Astrocyte (in vitro differentiated cells and primary cell): ENCODE measurements around the gene CLDN1. TPM values are rescaled to one million over a fixed set of nuclear protein-coding genes. Genes with fewer than 3 reads are reported as not detected.
A peak's percentile ranks its signal among the peaks of the same experiment; 100 is the strongest.

ENCODE experiments used
- DNase-seq: peaks from one replicate; pipeline ENCODE4 v3.0.0-alpha.2; 2010; ENCODE audit warnings: low read depth
- FAIRE-seq: peaks from 2 replicates; lab custom pipeline; 2011; peaks lifted over from hg19 to GRCh38; lab: Jason Lieb, UNC
- H2AFZ ChIP-seq: 2 replicates; pipeline ENCODE4 v1.6.0; 2012; ENCODE audit warnings: low read depth, low read length, inconsistent platforms
- H3K27ac ChIP-seq: 2 replicates; pipeline ENCODE4 v1.5.1; 2011; ENCODE audit warnings: low read depth, low read length, inconsistent platforms
- H3K27me3 ChIP-seq: 2 replicates; pipeline ENCODE4 v1.6.0; 2011; ENCODE audit warnings: low read length, inconsistent platforms; ENCODE audit not compliant: insufficient read depth
- H3K36me3 ChIP-seq: 2 replicates; pipeline ENCODE4 v1.5.1; 2011; ENCODE audit warnings: low read length, inconsistent platforms; ENCODE audit not compliant: insufficient read depth
- H3K4me1 ChIP-seq: 2 replicates; pipeline ENCODE4 v1.5.1; 2011; ENCODE audit warnings: low read length, inconsistent platforms; ENCODE audit not compliant: insufficient read depth
- H3K4me2 ChIP-seq: 2 replicates; pipeline ENCODE4 v1.6.0; 2012; ENCODE audit warnings: low read length, inconsistent platforms
- H3K4me3 ChIP-seq: 2 replicates; pipeline ENCODE4 v1.5.1; 2011; ENCODE audit warnings: low read depth, mild to moderate bottlenecking, low read length, inconsistent platforms; ENCODE audit not compliant: insufficient read depth
- H3K79me2 ChIP-seq: 2 replicates; pipeline ENCODE4 v1.6.0; 2012; ENCODE audit warnings: mild to moderate bottlenecking, low read length, inconsistent platforms; ENCODE audit not compliant: insufficient read depth
- H3K9ac ChIP-seq: 2 replicates; pipeline ENCODE4 v1.6.0; 2012; ENCODE audit warnings: mild to moderate bottlenecking, low read length, inconsistent platforms
- H3K9me3 ChIP-seq: 2 replicates; pipeline ENCODE4 v1.5.1; 2012; ENCODE audit warnings: low read depth, mild to moderate bottlenecking, low read length, inconsistent platforms; ENCODE audit not compliant: insufficient read depth
- H4K20me1 ChIP-seq: 2 replicates; pipeline ENCODE4 v1.6.0; 2012; ENCODE audit warnings: low read length, inconsistent platforms; ENCODE audit not compliant: insufficient read depth
- H3K27ac Mint-ChIP-seq: one replicate; pipeline ENCODE4 v1.8.0; 2021; ENCODE audit warnings: mild to moderate bottlenecking, mixed read lengths; ENCODE audit not compliant: unreplicated experiment
- H3K27me3 Mint-ChIP-seq: one replicate; pipeline ENCODE4 v1.8.0; 2021; ENCODE audit warnings: low read depth, mixed read lengths; ENCODE audit not compliant: unreplicated experiment
- H3K36me3 Mint-ChIP-seq: one replicate; pipeline ENCODE4 v1.8.0; 2021; ENCODE audit warnings: low read depth, mixed read lengths; ENCODE audit not compliant: unreplicated experiment
- H3K4me1 Mint-ChIP-seq: one replicate; pipeline ENCODE4 v1.8.0; 2021; ENCODE audit warnings: low read depth, mixed read lengths; ENCODE audit not compliant: unreplicated experiment
- H3K4me3 Mint-ChIP-seq: one replicate; pipeline ENCODE4 v1.8.0; 2021; ENCODE audit warnings: mild to moderate bottlenecking, moderate library complexity, mixed read lengths; ENCODE audit not compliant: unreplicated experiment
- H3K9me3 Mint-ChIP-seq: one replicate; pipeline ENCODE4 v1.8.0; 2021; ENCODE audit warnings: mild to moderate bottlenecking, mixed read lengths; ENCODE audit not compliant: unreplicated experiment
- EZH2 ChIP-seq: IDR thresholded peaks from 2 replicates; pipeline ENCODE4 v1.6.1; 2012; ENCODE audit warnings: mild to moderate bottlenecking, low read length, inconsistent platforms; ENCODE audit not compliant: insufficient read depth
- total RNA-seq: library from RNA; stranded (reverse); gene quantifications from 2 replicates; pipeline ENCODE4 v1.2.1, GENCODE V29; 2021
- TF ChIP-seq, protein P1 (sequence below): IDR thresholded peaks from 2 replicates; pipeline ENCODE4 v1.5.1; 2011; ENCODE audit warnings: low read depth, mild to moderate bottlenecking, inconsistent platforms, low read length, moderate library complexity; ENCODE audit not compliant: insufficient read depth

Gene CLDN1
- total RNA-seq, 1 donor from 2014 or later, result 35.6 TPM

DNA sequence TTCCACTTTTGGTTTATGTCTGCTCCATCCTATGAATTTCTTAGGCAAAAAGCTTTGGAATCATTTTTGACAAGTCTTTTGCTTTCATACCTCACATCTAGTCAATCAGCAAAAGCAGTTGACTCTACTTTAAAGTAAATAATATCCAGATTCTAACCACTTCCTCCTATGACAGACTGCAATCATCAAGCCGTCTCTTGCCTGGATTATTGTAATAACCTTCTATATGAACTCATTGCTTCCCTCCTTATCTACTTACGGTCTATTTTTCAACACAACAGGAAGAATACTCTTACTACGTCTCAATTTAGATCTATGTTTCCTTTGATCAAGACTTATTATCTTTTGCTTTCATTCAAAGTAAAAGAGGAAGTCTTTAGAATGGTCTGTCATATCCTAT, 20.7 kb downstream of the CLDN1 start:
- no peak overlapping the region for H3K4me3 ChIP-seq

DNA sequence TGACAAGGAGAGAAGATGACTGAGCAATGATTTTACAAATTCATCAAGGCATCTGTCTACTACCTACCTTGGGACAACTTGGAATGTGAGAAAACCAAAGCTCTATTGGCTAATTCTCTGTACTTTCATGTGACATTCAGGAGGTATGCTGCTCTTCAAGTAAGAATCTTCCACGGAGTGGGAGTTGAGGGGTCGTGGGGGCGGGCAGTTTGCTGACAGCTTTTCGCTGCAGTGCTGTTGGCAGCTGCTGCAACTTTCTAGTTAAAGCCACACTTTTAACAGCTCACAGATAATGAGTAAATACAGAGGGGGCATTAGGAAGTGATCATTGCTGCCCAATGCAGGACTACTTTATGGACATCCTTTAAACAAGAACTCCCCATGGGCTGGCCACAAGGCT, 22.3 kb downstream of the CLDN1 start:
- peaks cover 5% of the 10 kb centered on the region for H3K4me1 ChIP-seq
- no peak overlapping the region for H3K9ac ChIP-seq
- H3K27me3 Mint-ChIP-seq, result no peaks in the 10 kb centered on the region
- H3K36me3 Mint-ChIP-seq, result no peaks in the 10 kb centered on the region
- no peak overlapping the region for H3K4me3 ChIP-seq
- H3K9me3 Mint-ChIP-seq, result no peaks in the 10 kb centered on the region
- H3K27ac Mint-ChIP-seq, result no peak overlapping the region
- H3K27me3 ChIP-seq, result no peaks in the 10 kb centered on the region
- FAIRE-seq, result no peak
- peak overlapping the region; percentile 24 for H3K4me3 Mint-ChIP-seq
- no peaks in the 10 kb centered on the region for H3K36me3 ChIP-seq
- H3K4me1 Mint-ChIP-seq, result peaks cover 17% of the 10 kb centered on the region
- no peaks in the 10 kb centered on the region for H3K79me2 ChIP-seq
- H4K20me1 ChIP-seq, result no peaks in the 10 kb centered on the region
- no peaks in the 10 kb centered on the region for H3K9me3 ChIP-seq
- no peak for TF ChIP-seq EZH2
- TF ChIP-seq, protein P1, sequence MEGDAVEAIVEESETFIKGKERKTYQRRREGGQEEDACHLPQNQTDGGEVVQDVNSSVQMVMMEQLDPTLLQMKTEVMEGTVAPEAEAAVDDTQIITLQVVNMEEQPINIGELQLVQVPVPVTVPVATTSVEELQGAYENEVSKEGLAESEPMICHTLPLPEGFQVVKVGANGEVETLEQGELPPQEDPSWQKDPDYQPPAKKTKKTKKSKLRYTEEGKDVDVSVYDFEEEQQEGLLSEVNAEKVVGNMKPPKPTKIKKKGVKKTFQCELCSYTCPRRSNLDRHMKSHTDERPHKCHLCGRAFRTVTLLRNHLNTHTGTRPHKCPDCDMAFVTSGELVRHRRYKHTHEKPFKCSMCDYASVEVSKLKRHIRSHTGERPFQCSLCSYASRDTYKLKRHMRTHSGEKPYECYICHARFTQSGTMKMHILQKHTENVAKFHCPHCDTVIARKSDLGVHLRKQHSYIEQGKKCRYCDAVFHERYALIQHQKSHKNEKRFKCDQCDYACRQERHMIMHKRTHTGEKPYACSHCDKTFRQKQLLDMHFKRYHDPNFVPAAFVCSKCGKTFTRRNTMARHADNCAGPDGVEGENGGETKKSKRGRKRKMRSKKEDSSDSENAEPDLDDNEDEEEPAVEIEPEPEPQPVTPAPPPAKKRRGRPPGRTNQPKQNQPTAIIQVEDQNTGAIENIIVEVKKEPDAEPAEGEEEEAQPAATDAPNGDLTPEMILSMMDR, result no peak
- H2AFZ ChIP-seq, result no peak overlapping the region
- no peak overlapping the region for H3K4me2 ChIP-seq
- DNase-seq, result no peak
- H3K27ac ChIP-seq, result no peak overlapping the region

More for the DNA sequence above, 20.7 kb downstream of the CLDN1 start:
- Mint-ChIP-seq H3K27me3 (no peaks in the 10 kb centered on the region), H3K36me3 (no peaks in the 10 kb centered on the region), H3K27ac (peak overlapping the region; percentile 68), H3K4me1 (peaks cover 30% of the 10 kb centered on the region), H3K9me3 (no peaks in the 10 kb centered on the region), H3K4me3 (no peak overlapping the region)
- Histone ChIP-seq H3K9ac (no peak overlapping the region), H3K4me2 (no peak overlapping the region), H3K9me3 (no peaks in the 10 kb centered on the region), H3K27ac (no peak overlapping the region), H3K79me2 (no peaks in the 10 kb centered on the region), H3K4me1 (peaks cover 5% of the 10 kb centered on the region), H3K27me3 (no peaks in the 10 kb centered on the region), H3K36me3 (no peaks in the 10 kb centered on the region), H2AFZ (no peak overlapping the region), H4K20me1 (no peaks in the 10 kb centered on the region)
- no peak for TF ChIP-seq EZH2
- TF ChIP-seq, protein P1, result no peak
- FAIRE-seq, result no peak
- DNase-seq, result no peak

GRCh38 chr3:190294030-190294429, 28.2 kb downstream of the CLDN1 start:
- Histone ChIP-seq H3K27me3 (no peaks in the 10 kb centered on the region), H3K4me2 (no peak overlapping the region), H3K27ac (no peak overlapping the region), H3K9me3 (peaks cover 6% of the 10 kb centered on the region), H3K4me1 (no peaks in the 10 kb centered on the region), H3K9ac (no peak overlapping the region), H3K4me3 (no peak overlapping the region), H4K20me1 (no peaks in the 10 kb centered on the region), H2AFZ (no peak overlapping the region), H3K79me2 (no peaks in the 10 kb centered on the region), H3K36me3 (no peaks in the 10 kb centered on the region)
- peaks cover 10% of the 10 kb centered on the region for H3K9me3 Mint-ChIP-seq
- no peak for DNase-seq
- H3K4me3 Mint-ChIP-seq, result no peak overlapping the region
- H3K27ac Mint-ChIP-seq, result no peak overlapping the region
- TF ChIP-seq EZH2, result no peak
- TF ChIP-seq, protein P1, result no peak
- FAIRE-seq, result no peak
- no peaks in the 10 kb centered on the region for H3K4me1 Mint-ChIP-seq
- no peaks in the 10 kb centered on the region for H3K36me3 Mint-ChIP-seq
- H3K27me3 Mint-ChIP-seq, result no peaks in the 10 kb centered on the region
